ENCODE measurements around the gene GABBR2.

DNA sequence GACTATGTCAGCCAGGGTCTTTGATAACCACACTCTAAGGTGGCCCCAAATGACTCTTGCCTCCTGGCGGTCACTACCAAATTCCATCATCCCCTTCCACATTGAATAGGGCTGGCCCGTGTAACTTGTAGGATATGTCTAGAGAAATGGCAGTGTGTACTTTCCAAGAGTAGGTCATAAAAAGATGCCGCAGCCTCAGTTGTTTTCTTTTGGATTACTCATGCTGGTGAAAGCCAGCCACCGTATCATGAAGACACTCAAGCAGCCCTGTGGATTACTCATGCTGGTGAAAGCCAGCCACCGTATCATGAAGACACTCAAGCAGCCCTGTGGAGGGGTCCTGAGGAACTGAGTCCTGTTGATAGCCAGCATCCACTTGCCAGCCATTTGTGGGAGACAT is 281.2 kb downstream of the GABBR2 start:
- TF ChIP-seq POLR2AphosphoS5 (IDR thresholded peaks at IDR 0.05; ENCODE audit: low read depth, low read length) (no peak), TAF1 (IDR thresholded peaks at IDR 0.05; ENCODE audit: borderline replicate concordance, low read depth, low read length) (no peak)

Measured in GM12892 (cell line).